ENCODE data around the gene DNAJC5.
"Not testable (repeated sequence)": the region's sequence is repeated elsewhere in the genome, so short reads cannot be mapped to it uniquely, and the experiment has no call there.

Gene DNAJC5

GRCh38 chr20:63957690-63958441 lies 62.9 kb downstream of the DNAJC5 start:
- peak; percentile 49 for DNase-seq

DNA sequence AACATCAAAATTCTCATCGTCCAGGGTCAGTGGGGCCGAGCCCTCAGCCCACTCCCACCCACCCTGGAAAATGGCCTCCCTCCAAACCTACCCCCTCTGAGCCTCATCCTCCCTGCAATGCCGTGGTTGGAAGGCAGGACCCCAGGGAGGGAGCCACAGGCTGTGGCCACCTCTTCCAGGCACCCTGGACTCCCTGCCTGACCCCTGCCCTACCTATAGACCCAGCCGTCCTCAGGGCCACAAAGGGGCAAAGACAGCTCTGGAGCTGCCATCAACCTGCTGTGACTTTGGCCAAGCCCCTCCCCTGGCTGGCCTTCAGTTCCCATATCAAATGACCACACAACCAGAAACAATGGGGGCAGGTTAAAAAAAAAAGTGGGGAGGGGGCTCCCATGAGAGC lies 63.5 kb downstream of the DNAJC5 start:
- no peak for DNase-seq

GRCh38 chr20:63958964-63959698 lies 64.2 kb downstream of the DNAJC5 start:
- DNase-seq, result no peak

GRCh38 chr20:63959699-63960075 lies 64.8 kb downstream of the DNAJC5 start:
- DNase-seq, result no peak

- DNase-seq, result not testable (repeated sequence)
Observed at GRCh38 chr20:63960654-63961621, 66.0 kb downstream of the DNAJC5 start.

GRCh38 chr20:63961664-63962425 lies 66.9 kb downstream of the DNAJC5 start:
- no peak for DNase-seq

GRCh38 chr20:63962426-63963347 lies 67.8 kb downstream of the DNAJC5 start:
- no peak for DNase-seq

- DNase-seq, result no peak
Observed at GRCh38 chr20:63963348-63963741, 68.4 kb downstream of the DNAJC5 start.

DNA sequence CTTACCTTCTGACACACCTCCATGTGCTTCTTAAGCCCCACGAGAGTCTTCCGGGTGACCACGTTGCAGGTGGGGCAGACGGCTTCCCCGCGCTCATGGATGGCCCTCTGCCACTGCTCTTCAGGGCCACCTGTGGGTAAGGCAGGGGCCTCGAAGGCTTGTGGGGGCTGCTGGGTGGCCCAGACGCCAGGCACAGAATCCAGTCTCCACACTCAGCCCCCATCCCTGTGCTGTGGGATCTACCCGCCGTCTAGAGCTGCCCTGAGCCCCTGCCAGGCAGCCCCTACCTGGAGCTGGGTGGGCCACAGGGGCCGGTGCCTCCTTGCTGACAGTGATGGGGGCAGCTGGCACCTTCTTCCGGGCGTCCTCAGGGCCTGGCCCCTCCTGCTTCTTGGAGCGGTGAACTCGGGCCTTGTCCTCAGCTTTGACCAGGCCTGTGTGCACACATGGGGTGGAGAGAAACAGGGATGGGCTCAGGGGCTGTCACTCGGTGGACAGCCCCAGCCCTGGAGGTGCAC lies 68.9 kb downstream of the DNAJC5 start:
- no peak for DNase-seq

GRCh38 chr20:63964412-63964811 lies 69.5 kb downstream of the DNAJC5 start:
- no peak for DNase-seq

- DNase-seq, result no peak
Observed at GRCh38 chr20:63966172-63966943, 71.4 kb downstream of the DNAJC5 start.

- no peak for DNase-seq
Observed at GRCh38 chr20:63966944-63967322, 72.0 kb downstream of the DNAJC5 start.

- no peak for DNase-seq
Observed at GRCh38 chr20:63967330-63968135, 72.6 kb downstream of the DNAJC5 start.

DNA sequence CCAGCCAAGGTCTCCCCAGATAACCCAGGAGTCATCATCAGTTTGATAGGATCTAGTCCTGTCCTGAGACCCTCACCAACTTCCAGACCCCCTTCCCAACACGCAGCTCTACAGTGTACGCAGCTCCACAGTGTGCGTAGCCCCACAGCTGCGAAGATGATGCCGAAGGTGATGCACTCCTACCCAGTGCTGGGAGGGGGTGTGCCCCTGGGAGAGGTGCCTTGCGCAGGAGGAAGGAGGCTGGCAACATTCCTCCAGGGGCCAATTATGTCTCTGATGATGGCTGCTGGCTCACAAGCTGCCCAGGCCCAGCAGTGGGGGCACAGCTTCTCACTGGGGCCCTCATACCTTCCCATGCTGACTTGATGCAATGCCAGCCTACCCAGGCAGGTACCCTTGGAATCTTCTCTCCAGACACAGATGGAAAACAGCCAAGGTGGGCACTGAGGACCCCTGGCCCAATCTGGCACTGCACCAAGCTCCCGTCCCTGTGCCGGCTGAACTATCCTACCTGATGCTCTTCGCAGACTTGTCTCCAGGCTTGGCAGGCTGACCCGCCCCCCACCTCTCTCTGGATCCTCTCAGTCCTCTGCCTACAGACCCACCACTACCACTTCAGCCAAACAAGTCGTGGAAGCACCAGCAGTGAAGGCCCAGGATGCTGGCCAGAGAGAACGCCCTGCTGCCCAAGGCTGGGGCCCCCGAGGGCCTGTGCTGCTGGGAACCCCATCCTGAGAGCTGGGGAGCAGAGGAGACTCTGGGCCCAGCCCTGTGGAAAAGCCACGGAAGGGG lies 73.4 kb downstream of the DNAJC5 start:
- no peak for DNase-seq

GRCh38 chr20:63968928-63969760 lies 74.2 kb downstream of the DNAJC5 start:
- DNase-seq, result no peak

GRCh38 chr20:63969838-63970713 lies 75.2 kb downstream of the DNAJC5 start, which contains the start of gene ZNF512B:
ZNF512B (minus strand) TSS chr20:63969930; CDS start chr20:63967950, 1,980 bp downstream.
- peak; percentile 71 for DNase-seq

Data from OCI-M1 (cell line).